Dendritic cell treated with granulocyte-macrophage colony-stimulating factor and Interleukin-4, amounts not matched to agents 40 ng/mL and 50 ng/mL, for 4 days (primary cell): ENCODE results near the gene LZTS3.

Experiments used
- H3K27ac Mint-ChIP-seq: one replicate; pipeline ENCODE4 v1.8.0; 2022; ENCODE audit warnings: mild to moderate bottlenecking, mixed read lengths
- H3K27me3 Mint-ChIP-seq: one replicate; pipeline ENCODE4 v1.8.0; 2022; ENCODE audit warnings: mild to moderate bottlenecking, mixed read lengths
- H3K36me3 Mint-ChIP-seq: one replicate; pipeline ENCODE4 v1.8.0; 2022; ENCODE audit warnings: low read depth, mixed read lengths
- H3K4me1 Mint-ChIP-seq: one replicate; pipeline ENCODE4 v1.8.0; 2022; ENCODE audit warnings: low read depth, mixed read lengths
- H3K4me3 Mint-ChIP-seq: one replicate; pipeline ENCODE4 v1.8.0; 2022; ENCODE audit warnings: mild to moderate bottlenecking, moderate library complexity, mixed read lengths
- H3K9me3 Mint-ChIP-seq: one replicate; pipeline ENCODE4 v1.8.0; 2022; ENCODE audit warnings: mixed read lengths
- intact Hi-C: fragments of 100-400 bp; cut with micrococcal nuclease; formaldehyde crosslinking; loops from one replicate; pipeline ENCODE4 v1.15.0; 2022

LZTS3 gene

DNA sequence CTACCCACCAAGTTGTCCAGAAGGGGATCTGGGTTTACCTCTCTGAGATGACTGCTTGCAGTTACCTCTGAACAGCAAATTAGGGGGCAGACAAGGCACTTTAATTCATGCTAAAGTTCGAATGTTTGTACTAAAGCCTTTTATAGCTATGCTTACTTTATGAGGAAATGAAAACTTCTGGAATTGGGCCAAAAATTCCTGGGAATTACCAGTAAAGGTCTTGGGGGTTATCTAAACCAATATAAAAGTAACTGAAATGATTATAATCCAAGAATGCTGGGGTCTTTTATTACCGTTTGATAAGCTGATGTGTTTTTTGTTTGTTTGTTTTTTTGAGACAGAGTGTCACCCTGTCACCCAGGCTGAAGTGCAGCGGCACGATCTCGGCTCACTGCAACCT, 7.9 kb upstream of the LZTS3 start:
- no peaks in the 10 kb centered on the region for H3K36me3 Mint-ChIP-seq
- peaks cover 7% of the 10 kb centered on the region for H3K4me1 Mint-ChIP-seq
- intact Hi-C loops: no loop called here
- H3K4me3 Mint-ChIP-seq: no peak overlapping the region
- no peak overlapping the region for H3K27ac Mint-ChIP-seq
- H3K9me3 Mint-ChIP-seq: no peaks in the 10 kb centered on the region
- H3K27me3 Mint-ChIP-seq: peaks cover 7% of the 10 kb centered on the region

DNA sequence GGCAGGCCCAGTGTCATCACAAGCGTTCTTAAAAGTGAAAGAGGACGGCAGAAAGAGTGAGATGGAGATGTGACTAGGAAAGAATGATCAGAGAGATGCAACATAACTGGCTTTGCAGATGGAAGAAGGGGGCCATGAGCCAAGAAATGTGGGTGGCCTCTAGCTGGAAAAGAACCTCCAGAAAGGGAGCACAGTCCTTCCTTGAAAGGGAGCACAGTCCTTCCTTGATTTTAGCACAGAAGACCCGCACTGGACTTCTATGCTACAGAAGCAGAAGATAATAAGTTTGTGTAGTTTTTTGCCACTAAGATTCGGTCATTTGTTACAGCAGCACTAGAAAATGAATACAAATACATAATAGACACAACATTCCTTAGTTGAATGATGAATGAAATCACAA, 7.0 kb upstream of the LZTS3 start:
- Mint-ChIP-seq H3K4me3 (no peak overlapping the region), H3K27me3 (peaks cover 17% of the 10 kb centered on the region), H3K4me1 (peaks cover 9% of the 10 kb centered on the region), H3K36me3 (no peaks in the 10 kb centered on the region), H3K9me3 (no peaks in the 10 kb centered on the region), H3K27ac (no peak overlapping the region)
- intact Hi-C loops: no loop called here

DNA sequence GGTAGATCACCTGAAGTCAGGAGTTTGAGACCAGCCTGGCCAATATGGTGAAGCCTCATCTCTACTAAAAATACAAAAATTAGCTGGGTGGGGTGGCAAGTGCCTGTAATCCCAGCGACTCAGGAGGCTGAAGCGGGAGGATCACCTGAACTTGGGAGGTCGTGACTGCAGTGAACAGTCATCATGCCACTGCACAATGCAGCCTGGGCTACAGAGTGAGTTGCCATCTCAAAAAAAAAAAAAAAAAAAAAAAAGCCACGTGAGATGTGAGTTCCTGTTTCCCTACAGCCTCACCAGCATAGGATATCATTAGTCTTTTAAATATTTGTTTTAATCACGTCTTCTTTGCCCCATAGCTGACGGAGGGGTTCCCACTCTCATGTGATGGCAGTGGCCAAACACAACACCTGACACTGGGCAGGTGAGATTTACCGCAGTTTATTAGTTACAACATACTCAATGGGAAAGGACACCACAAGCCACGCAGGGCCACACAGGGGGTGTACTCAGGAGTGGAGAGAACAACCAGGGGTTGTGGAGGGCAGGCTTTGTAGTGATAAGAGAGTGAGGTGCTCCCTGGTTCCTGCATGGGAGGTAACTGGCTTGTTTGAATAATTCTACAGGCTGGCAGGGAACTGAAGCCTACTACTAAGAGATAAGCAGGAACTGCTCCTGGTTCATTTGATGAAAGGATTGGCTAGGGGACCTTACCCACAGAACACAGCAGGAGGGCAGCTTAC, 4.6 kb upstream of the LZTS3 start:
- Mint-ChIP-seq H3K9me3 (no peaks in the 10 kb centered on the region), H3K27ac (no peak overlapping the region), H3K27me3 (peaks cover 36% of the 10 kb centered on the region), H3K36me3 (no peaks in the 10 kb centered on the region), H3K4me1 (peaks cover 29% of the 10 kb centered on the region), H3K4me3 (no peak overlapping the region)
- intact Hi-C loops: no loop called here

DNA sequence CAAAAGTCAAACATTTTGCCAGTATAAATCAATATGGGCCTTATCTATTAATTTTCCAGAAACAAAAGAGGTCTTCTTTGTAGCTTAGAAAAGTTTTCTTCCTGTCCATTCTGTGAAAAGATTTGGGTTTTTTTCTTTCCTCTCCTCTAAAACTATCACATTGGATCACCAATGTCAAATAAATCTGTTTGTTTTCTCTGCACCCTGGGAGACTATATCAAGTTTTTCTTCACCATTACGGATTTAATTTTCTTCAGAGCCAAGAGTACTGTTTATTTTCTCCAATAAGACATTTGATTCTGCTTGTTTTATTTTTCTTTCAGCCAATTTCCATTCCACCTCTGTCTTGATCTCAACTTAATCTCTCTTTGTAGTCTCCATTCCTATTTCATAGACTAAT, 1.9 kb upstream of the LZTS3 start:
- no peak overlapping the region for H3K27ac Mint-ChIP-seq
- no peaks in the 10 kb centered on the region for H3K36me3 Mint-ChIP-seq
- peaks cover 29% of the 10 kb centered on the region for H3K4me1 Mint-ChIP-seq
- H3K27me3 Mint-ChIP-seq: peaks cover 60% of the 10 kb centered on the region
- H3K4me3 Mint-ChIP-seq: no peak overlapping the region
- intact Hi-C loops: no loop called here
- no peaks in the 10 kb centered on the region for H3K9me3 Mint-ChIP-seq

DNA sequence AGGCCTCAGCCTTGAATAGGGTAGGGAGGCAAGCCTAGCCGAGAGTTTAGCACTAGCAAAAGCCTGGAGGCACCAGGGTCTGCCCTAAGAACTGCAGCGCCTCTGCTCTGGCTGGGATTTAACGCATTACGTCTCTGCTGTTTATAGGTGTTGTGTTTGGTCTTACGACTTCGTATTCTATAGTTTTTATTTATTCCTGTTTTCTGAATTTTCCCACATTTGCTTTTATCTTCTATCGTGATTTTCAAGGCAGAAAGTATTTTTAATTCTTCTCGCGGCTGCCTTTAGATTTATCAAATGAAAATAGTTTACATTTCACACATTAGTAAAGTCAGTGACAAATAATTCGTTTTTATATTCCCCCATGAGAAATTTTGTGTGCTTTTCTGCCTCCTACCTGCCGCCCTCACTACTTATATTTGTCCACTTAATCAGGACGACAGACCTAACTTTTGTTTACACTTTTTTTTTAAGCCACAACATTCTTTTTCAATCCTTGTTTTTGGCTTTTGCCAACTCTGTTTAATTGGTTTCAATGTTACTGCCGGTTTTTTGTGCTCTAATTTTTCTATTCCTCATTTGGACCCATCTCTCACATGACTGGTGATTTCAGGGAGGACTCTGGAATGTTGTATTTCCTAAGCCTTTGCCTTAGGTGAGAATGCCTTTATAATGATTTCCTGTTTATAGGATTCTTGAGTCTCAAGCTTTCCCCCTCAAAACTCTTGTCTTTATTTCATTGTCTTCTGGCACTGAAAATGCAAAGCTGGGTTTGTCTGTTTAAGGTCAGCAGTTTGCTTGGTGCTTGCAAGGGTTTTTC, 1.3 kb upstream of the LZTS3 start:
- Mint-ChIP-seq H3K27me3 (peaks cover 66% of the 10 kb centered on the region), H3K4me3 (peak overlapping the region; percentile 86), H3K27ac (no peak overlapping the region), H3K4me1 (peaks cover 29% of the 10 kb centered on the region), H3K9me3 (no peaks in the 10 kb centered on the region), H3K36me3 (no peaks in the 10 kb centered on the region)
- intact Hi-C loops: no loop called here

DNA sequence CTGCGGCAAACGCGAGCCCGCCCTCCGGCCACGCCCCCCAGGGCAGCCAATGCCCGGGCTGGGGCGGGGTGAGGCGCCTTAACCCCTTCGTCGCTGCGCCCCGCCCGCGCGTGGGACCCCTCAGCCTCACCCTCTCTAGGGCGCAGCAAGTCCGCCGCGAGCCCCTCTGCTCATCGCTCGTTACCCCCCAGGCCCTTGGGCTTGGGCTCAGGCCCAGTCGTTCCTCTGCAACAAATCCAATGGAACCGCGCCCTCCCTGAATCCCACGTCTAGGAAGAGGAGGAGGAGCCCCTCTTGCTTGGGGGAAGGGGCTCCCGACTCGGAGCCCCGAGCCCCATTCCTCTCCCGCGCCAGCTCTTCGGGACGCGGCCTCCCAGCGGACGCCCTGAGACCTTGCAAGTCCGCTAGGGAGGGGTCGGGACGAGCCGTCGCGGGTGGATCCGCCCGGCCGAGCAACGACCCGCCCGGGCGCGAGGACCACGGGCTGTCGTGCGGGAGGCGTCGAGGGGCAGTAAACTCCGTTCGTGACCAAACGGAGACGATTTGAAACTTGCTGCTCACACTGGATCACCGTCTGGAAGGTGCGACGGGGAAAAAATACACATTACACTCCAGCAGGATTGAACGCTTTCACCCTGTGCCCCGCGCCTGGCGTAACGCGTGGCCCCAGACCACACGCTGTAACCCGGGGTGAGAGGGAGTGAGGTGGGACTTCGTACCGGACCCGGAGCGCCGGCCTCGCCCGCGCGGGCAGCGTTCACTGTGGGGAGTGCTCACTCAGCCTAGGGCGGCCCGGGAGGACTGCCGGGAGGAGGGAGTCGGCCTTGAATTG, 477 bp upstream of the LZTS3 start:
- Mint-ChIP-seq H3K4me3 (peak overlapping the region; percentile 86), H3K4me1 (peaks cover 29% of the 10 kb centered on the region), H3K27ac (peak overlapping the region; percentile 56), H3K27me3 (peaks cover 73% of the 10 kb centered on the region), H3K36me3 (no peaks in the 10 kb centered on the region), H3K9me3 (no peaks in the 10 kb centered on the region)
- intact Hi-C loops: no loop called here

DNA sequence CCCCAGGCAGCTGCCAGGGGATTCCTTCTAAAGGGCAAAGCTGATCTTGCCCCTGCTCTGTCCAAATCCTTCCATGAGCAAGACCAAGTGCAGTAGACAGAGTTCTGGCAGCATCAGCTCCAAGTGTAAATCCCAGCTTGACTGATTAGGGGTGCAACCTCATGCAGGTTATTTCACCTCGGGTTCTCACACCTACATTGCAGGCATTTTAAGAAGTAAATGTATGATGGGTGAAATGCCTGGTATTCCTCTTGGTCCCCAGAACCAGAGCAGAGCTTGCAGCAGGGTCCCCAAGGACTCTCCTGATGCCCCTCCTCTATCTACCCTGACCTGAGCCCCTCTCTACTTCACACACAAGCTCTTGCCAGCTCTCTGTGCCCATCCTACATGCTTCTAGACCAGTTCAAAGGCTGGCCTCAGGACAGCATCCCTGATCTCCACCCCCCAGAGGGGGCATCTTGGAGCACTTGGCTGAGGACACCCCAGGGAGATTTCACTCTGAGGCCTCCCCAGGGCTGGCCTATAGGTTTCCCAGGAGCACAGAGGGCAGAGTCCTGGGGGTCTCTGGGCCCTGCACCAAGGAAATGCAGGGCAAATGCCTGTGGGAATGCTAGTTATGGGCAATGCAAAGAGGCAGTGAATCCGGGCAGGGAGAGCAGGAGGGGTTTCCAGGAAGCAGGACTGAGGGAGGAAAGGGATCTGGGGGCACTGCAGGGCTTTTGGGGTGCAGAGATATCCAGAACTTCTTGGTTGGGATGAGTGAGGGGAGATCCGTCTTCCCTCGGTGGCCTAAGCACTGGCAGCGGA, 1.0 kb downstream of the LZTS3 start:
- intact Hi-C loops: no loop called here
- no peak overlapping the region for H3K27ac Mint-ChIP-seq
- peaks cover 22% of the 10 kb centered on the region for H3K4me1 Mint-ChIP-seq
- peak overlapping the region; percentile 58 for H3K4me3 Mint-ChIP-seq
- peaks cover 82% of the 10 kb centered on the region for H3K27me3 Mint-ChIP-seq
- no peaks in the 10 kb centered on the region for H3K9me3 Mint-ChIP-seq
- no peaks in the 10 kb centered on the region for H3K36me3 Mint-ChIP-seq

DNA sequence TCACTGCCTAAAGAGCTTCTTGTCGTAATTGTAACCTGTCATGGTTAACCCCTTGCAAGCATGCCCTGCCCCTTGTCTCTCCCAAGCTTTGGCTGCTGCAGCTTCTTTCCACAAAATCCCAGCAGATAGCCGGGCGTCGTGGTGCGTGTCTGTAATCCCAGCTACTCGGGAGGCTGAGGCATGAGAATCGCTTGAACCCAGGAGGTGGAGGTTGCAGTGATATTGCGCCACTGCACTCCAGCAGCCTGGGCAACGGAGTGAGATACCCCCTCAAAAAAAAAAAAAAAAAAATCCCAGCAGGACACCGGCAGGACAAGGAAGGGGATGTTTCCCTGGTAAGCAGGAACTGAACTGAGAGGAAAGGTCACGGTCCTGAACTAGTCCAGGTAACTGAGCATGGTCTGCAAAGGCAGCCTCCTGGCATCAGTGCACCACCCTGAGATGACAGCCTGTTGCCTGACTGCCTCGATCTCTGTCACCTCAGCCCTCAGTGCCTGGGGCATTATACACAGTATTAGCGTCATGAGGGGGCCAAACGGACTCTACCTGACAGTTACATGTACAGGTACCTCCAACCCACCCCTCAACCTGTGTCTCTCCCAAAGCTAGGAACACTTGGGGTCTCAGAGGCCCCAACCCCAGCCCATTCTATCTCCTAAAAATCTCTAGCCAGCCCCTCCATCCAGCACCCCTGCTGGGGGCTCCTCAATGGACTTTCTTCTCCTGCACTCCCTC, 1.8 kb downstream of the LZTS3 start:
- Mint-ChIP-seq H3K27me3 (peaks cover 87% of the 10 kb centered on the region), H3K27ac (no peak overlapping the region), H3K4me1 (peaks cover 22% of the 10 kb centered on the region), H3K9me3 (no peaks in the 10 kb centered on the region), H3K4me3 (no peak overlapping the region), H3K36me3 (no peaks in the 10 kb centered on the region)
- intact Hi-C loops: no loop called here

DNA sequence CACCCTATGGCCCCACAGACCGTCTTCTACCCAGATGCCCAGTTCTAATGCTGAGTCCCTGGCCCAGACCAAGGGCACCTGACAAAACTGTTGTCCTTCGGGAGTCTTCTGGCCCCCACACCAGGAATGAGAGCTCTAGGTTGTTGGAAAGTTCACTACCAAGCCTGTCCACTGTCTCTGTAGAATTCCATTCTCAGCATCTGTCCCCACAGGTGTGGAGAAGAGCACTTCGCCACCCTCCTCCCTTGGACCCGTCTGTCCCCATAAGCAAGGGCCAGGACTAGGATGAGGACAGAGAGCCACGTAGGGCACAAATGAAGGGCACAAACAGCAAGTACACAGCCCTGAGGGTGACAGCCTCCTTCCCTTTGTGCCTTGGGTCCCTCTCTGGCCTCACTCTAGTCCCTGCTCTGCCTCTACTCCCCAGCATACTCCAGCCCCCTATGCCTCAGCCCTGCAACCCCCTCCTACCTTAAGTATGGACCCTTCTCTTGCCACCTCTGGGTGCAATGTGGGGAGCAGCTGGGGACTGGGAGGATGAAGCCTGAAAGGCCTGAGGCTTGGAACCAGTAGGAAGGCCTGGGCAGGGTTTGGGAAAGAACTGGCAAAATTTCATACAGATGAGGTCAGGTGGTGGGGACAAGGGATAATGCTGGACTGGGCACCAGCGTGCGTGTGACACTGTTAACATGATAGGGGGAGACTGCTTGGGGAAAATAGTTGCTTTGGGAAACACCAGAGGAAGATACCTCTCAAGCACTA, 4.3 kb downstream of the LZTS3 start:
- Mint-ChIP-seq H3K36me3 (no peaks in the 10 kb centered on the region), H3K4me1 (peaks cover 17% of the 10 kb centered on the region), H3K9me3 (no peaks in the 10 kb centered on the region), H3K27ac (no peak overlapping the region), H3K27me3 (peaks cover 84% of the 10 kb centered on the region), H3K4me3 (no peak overlapping the region)
- intact Hi-C loops: no loop called here

DNA sequence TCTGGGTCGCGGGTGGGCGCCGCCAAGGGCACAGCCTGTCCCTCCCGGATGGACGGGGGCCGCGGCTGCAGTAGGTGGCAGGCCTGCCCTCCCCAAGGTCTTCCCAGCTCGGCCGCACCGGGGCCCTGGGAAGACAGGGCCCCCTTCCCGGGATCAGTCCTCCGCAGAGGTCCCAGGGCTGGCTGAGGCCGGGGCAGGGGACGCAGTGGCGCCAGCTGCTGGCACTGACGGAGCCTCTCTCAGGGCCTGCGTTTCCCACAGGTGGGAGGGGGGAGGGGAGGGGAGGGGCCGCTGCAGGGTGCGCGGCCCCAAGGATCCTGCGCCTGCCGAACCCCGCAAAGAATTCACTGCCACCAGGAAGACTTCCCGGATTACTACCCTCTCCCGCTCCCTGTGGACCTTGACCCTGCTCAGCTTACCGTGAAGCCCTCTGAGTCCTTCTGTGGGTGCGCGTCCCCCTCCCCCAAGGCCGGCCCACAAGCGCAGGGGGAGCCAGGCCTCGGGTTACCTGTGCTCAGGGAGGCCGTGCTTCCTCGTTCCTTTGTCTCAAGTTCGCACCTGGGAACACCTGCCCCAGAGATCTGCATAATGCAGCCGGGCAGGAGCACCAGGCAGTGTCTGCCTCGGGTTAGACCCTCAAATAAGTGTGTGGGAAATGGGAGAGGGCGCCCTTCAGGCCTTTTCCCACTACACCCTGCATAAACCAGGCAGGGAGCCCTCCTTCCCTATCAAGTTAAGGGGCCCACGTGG, 5.1 kb downstream of the LZTS3 start:
- Mint-ChIP-seq H3K4me1 (peaks cover 10% of the 10 kb centered on the region), H3K27me3 (peaks cover 82% of the 10 kb centered on the region), H3K36me3 (no peaks in the 10 kb centered on the region), H3K4me3 (no peak overlapping the region), H3K27ac (no peak overlapping the region), H3K9me3 (no peaks in the 10 kb centered on the region)
- intact Hi-C loops: no loop called here

DNA sequence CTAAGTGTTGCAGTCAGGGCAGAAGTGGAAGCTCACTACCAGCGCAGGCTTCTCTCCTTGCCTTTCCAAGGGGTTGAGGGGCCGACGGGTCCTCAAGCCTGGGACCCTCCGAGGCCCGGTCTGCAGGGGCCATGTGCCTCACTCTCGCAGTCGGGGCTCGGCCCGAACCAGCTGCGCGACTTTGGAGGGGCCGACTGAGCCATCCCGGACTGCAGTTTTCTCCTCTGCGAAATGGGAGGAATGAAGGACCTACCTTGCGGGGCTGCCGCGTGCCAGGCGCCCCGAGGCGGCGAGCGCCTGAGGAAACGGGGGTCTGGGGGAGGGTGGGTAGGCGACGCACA, 5.6 kb downstream of the LZTS3 start:
- Mint-ChIP-seq H3K36me3 (no peaks in the 10 kb centered on the region), H3K4me1 (peaks cover 10% of the 10 kb centered on the region), H3K27ac (no peak overlapping the region), H3K9me3 (no peaks in the 10 kb centered on the region), H3K27me3 (peaks cover 80% of the 10 kb centered on the region), H3K4me3 (no peak overlapping the region)
- intact Hi-C loops: no loop called here

DNA sequence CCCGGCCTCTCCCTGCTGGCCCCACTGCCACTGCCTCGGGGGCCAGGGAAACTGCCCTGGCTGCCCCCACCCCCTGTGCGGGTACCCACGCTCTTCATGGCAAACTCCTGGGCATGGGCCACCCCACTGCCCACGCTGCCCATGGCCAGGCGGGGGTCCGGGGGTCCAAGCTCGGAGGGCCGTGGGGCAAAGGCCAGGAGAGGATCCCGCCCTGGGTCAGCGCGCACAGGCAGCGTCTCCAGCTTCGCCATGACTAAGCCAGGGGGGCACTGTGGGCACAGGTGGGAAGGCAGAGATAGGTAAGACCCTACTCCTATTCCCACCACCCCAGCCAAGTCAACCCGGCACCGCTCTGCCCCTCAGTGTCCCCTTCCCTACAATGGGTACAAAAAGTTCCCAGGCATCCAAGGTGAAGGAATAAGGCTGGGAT, 6.4 kb downstream of the LZTS3 start:
- intact Hi-C loops: no loop called here

More for the DNA sequence above, 6.4 kb downstream of the LZTS3 start:
- H3K36me3 Mint-ChIP-seq: no peaks in the 10 kb centered on the region
- H3K27me3 Mint-ChIP-seq: peaks cover 72% of the 10 kb centered on the region
- H3K4me3 Mint-ChIP-seq: no peak overlapping the region
- no peak overlapping the region for H3K27ac Mint-ChIP-seq
- H3K9me3 Mint-ChIP-seq: no peaks in the 10 kb centered on the region
- peaks cover 10% of the 10 kb centered on the region for H3K4me1 Mint-ChIP-seq
